Thoracic aorta (tissue), 2 donors: ENCODE measurements around the gene EPYC. TPM values are rescaled to one million over a fixed set of nuclear protein-coding genes. Genes with fewer than 3 reads are reported as not detected.

Source experiments
- ATAC-seq: fragments of 150-250 bp; one replicate; pipeline ENCODE4 v1.8.0; 2017; ENCODE audit warnings: low read depth; ENCODE audit not compliant: insufficient number of reproducible peaks, low FRiP score
- DNase-seq: peaks from one replicate; pipeline ENCODE4 v3.0.0-alpha.2; 2020; ENCODE audit warnings: low spot score
- H3K27ac ChIP-seq, 2 donors: fragments of 200-600 bp; sonication (generic); 1 replicate in 1 of 2; 2 replicates in 1 of 2; pipeline ENCODE4 v1.5.1; 2016; ENCODE audit warnings: mild to moderate bottlenecking in 2 of 2, moderate library complexity in 2 of 2
- H3K27me3 ChIP-seq: fragments of 200-600 bp; sonication (generic); replicated peaks from 2 replicates; pipeline ENCODE4 v1.6.0; 2016; ENCODE audit warnings: mild to moderate bottlenecking; ENCODE audit not compliant: insufficient read depth
- H3K36me3 ChIP-seq: fragments of 200-600 bp; sonication (generic); one replicate; pipeline ENCODE4 v1.5.1; 2016
- H3K4me1 ChIP-seq, 2 donors: fragments of 200-600 bp; sonication (generic); 1 replicate in 1 of 2; 2 replicates in 1 of 2; pipeline versions ENCODE4 v1.5.1 to v1.6.0; 2016; ENCODE audit warnings: low read depth in 2 of 2, mild to moderate bottlenecking in 1 of 2; ENCODE audit not compliant: control insufficient read depth in 1 of 2
- H3K4me3 ChIP-seq: fragments of 200-600 bp; sonication (generic); 2 replicates; pipeline ENCODE4 v1.5.1; 2016; ENCODE audit warnings: mild to moderate bottlenecking
- H3K9me3 ChIP-seq: fragments of 200-600 bp; sonication (generic); 2 replicates; pipeline ENCODE4 v1.5.1; 2016
- total RNA-seq, 2 donors: library from RNA; depleted of rRNA; stranded (reverse); fragments of >200 nt; gene quantifications; one replicate each; pipeline versions ENCODE4 v1.1.0 to v1.2.3, GENCODE V29; 2016
- TF ChIP-seq, protein P1 (sequence below): fragments of 200-600 bp; sonication (generic); IDR thresholded peaks from one replicate; pipeline ENCODE4 v1.5.1; 2019; ENCODE audit warnings: antibody characterized with exemption

The EPYC gene
- total RNA-seq, 2 donors from 2014 or later = not detected

DNA sequence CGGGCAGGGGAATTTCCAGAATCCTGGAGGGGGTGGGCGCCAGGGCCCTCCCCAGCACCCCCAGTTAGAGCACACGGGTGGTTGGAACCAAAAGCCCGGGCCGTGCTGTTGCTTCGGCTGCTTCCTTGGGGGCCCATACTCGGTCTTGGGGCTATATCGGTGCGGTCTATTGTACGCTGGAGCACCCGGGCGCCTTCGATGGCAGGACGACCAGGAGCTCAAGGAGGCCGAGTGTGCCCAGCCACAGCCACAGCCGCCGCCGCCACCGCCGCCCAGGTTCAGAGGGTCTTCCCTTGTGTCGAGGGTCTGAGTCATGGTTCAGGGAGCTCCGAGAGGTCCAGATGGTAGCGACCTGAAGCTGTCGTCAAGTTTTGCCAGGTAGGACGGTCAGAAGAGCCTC lies 50.3 kb downstream of the EPYC start:
- Histone ChIP-seq H3K4me3 (no peak overlapping the region), H3K9me3 (no peaks in the 10 kb centered on the region), H3K36me3 (no peaks in the 10 kb centered on the region), H3K27ac (no peak overlapping the region), H3K27me3 (no peaks in the 10 kb centered on the region), H3K4me1 (no peaks in the 10 kb centered on the region)
- DNase-seq = no peak
- TF ChIP-seq, protein P1, sequence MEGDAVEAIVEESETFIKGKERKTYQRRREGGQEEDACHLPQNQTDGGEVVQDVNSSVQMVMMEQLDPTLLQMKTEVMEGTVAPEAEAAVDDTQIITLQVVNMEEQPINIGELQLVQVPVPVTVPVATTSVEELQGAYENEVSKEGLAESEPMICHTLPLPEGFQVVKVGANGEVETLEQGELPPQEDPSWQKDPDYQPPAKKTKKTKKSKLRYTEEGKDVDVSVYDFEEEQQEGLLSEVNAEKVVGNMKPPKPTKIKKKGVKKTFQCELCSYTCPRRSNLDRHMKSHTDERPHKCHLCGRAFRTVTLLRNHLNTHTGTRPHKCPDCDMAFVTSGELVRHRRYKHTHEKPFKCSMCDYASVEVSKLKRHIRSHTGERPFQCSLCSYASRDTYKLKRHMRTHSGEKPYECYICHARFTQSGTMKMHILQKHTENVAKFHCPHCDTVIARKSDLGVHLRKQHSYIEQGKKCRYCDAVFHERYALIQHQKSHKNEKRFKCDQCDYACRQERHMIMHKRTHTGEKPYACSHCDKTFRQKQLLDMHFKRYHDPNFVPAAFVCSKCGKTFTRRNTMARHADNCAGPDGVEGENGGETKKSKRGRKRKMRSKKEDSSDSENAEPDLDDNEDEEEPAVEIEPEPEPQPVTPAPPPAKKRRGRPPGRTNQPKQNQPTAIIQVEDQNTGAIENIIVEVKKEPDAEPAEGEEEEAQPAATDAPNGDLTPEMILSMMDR = no peak
- ATAC-seq = no peak

DNA sequence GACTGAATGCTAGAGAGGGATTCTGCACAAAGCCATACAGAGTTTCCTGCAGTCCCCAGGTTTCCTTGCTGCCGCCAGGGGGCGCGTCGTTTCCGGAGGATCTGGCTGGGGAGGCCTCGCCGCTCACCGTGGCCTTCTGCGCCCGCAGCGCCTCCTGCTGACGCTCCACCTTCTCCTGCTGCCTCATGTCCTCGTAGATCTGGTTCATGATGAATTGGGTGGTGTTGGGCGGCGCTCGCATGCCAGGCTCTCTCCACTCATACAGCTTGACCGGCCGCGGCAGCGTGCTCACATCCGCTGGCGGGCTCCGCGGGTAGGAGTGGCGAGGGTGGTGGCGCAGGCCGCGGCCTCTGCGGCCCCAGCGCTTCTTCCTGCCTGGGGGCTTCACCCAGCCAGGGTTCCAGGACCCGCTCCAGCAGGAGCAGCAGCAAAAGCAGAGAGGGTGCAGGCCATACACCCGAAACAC lies 50.8 kb downstream of the EPYC start:
- ATAC-seq (no peak), DNase-seq (no peak)
- H3K27me3 ChIP-seq = no peaks in the 10 kb centered on the region
- H3K36me3 ChIP-seq = no peaks in the 10 kb centered on the region
- no peaks in the 10 kb centered on the region for H3K9me3 ChIP-seq
- H3K4me3 ChIP-seq = no peak overlapping the region
- no peak overlapping the region for H3K27ac ChIP-seq
- H3K4me1 ChIP-seq = no peaks in the 10 kb centered on the region
- TF ChIP-seq, protein P1 = no peak

DNA sequence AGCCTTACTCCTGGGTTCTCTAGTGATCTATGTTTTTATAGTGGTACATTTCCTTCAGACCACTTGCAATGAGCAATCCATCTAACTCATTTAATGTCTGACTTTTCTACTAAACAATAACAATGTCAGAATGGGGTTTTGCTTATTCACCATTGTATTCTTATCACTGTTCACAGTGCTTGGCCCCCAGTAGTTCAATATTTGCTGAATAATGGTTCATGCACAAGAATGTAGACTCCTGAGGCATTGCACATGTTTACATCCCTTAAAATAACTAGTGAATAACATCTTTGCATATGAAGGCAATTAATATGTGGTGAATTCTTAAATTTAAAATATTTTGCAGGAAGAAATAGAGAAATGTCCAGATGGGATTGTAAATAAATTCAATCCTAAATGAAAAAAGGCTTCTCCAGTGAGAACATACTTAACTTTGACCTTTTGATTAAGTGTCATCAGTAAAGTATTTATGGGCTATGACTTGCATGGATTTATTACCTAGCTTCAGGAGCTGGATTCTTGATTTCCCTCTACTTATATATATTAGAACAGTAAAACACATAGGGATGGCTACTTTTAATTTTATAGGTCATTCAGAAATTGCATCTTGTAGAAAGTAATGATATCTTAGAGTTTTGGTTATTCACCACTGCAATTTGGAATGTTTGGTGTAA lies 53.2 kb downstream of the EPYC start:
- Histone ChIP-seq H3K9me3 (no peaks in the 10 kb centered on the region), H3K27me3 (no peaks in the 10 kb centered on the region), H3K4me3 (no peak overlapping the region), H3K36me3 (no peaks in the 10 kb centered on the region), H3K4me1 (no peaks in the 10 kb centered on the region), H3K27ac (no peak overlapping the region)
- DNase-seq (no peak), ATAC-seq (no peak)
- TF ChIP-seq, protein P1 = no peak

DNA sequence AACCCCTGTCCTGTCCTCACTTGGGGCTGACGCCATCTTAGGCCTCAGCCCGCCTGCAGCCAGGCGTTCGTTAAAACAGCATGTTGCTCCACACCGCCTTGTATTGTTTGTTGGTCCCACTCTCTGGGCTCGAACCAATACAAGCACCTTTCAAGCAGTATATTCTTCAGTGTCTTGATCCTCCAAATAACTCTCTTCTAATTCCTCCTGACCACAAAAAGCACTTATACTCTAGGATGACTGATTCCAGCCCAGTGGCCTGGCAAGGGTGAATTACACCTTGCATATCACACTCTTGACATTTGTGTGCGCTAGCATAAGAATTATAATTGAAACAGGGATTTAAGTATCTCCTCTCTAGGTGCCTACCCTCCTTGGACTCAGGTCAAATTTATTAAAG lies 56.9 kb downstream of the EPYC start:
- TF ChIP-seq, protein P1 = no peak
- DNase-seq = no peak
- H3K4me3 ChIP-seq = no peak overlapping the region
- H3K9me3 ChIP-seq = no peaks in the 10 kb centered on the region
- H3K27me3 ChIP-seq = no peaks in the 10 kb centered on the region
- ATAC-seq = no peak
- H3K27ac ChIP-seq = no peak overlapping the region
- H3K4me1 ChIP-seq = no peaks in the 10 kb centered on the region
- no peaks in the 10 kb centered on the region for H3K36me3 ChIP-seq

DNA sequence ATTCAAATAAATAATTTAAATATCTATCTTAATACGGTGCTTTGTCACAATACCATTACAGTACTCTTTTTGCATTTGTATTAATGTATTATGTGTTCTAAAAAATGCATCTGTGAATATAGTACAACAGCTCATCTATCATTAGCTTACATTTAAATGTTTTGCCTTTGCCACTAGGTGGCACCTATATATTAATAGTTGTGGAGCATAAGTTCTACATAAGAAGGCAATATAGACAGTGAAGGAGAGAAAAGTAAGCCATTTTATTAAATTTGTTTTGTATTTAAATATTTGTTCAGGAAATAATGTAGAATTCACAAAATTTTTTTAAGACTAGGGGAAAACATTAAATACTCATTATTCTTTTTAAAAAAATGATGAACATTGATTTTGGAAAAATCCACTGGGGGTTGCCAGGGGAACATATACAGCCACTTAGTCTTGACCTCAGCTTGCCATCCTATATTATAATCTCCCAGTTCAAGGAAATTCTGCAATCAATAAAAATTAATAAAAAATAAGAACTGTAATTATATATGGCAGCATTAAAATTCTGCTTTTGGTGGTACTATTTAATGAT lies 59.6 kb downstream of the EPYC start:
- Histone ChIP-seq H3K4me1 (no peaks in the 10 kb centered on the region), H3K9me3 (no peaks in the 10 kb centered on the region), H3K36me3 (no peaks in the 10 kb centered on the region), H3K4me3 (no peak overlapping the region), H3K27ac (no peak overlapping the region), H3K27me3 (no peaks in the 10 kb centered on the region)
- TF ChIP-seq, protein P1 = no peak
- DNase-seq = no peak
- ATAC-seq = no peak
